Endothelial cell (in vitro differentiated cells): ENCODE data around the gene MTG1. TPM values are rescaled to one million over a fixed set of nuclear protein-coding genes. Genes with fewer than 3 reads are reported as not detected.
"Not testable (repeated sequence)": the region's sequence is repeated elsewhere in the genome, so short reads cannot be mapped to it uniquely, and the experiment has no call there.

Experiments
- DNase-seq: peaks from one replicate; pipeline ENCODE4 v3.0.0; 2021; ENCODE audit warnings: low spot score
- H3K27ac Mint-ChIP-seq: one replicate; pipeline ENCODE4 v1.8.0; 2021; ENCODE audit warnings: mixed read lengths, inconsistent platforms; ENCODE audit not compliant: unreplicated experiment
- H3K27me3 Mint-ChIP-seq: one replicate; pipeline ENCODE4 v1.8.0; 2021; ENCODE audit warnings: mild to moderate bottlenecking, moderate library complexity, mixed read lengths, inconsistent platforms; ENCODE audit not compliant: unreplicated experiment
- H3K36me3 Mint-ChIP-seq: one replicate; pipeline ENCODE4 v1.8.0; 2021; ENCODE audit warnings: mild to moderate bottlenecking, low read depth, mixed read lengths, inconsistent platforms; ENCODE audit not compliant: unreplicated experiment
- H3K4me1 Mint-ChIP-seq: one replicate; pipeline ENCODE4 v1.8.0; 2021; ENCODE audit warnings: mild to moderate bottlenecking, mixed read lengths, inconsistent platforms; ENCODE audit not compliant: unreplicated experiment
- H3K4me3 Mint-ChIP-seq: one replicate; pipeline ENCODE4 v1.8.0; 2021; ENCODE audit warnings: mild to moderate bottlenecking, mixed read lengths, inconsistent platforms; ENCODE audit not compliant: unreplicated experiment
- H3K9me3 Mint-ChIP-seq: one replicate; pipeline ENCODE4 v1.8.0; 2021; ENCODE audit warnings: mixed read lengths, inconsistent platforms; ENCODE audit not compliant: unreplicated experiment
- total RNA-seq: library from RNA; stranded (reverse); fragmentation: NEBNext Ultra II Directional; extraction: Animal tissue kit (Norgen Biotek cat#: 25700); gene quantifications from one replicate; pipeline ENCODE4 v1.2.1, GENCODE V29; 2021; ENCODE audit not compliant: unreplicated experiment
- TF ChIP-seq, protein P1 (sequence below): fragments of 200-600 bp; sonication (generic); IDR thresholded peaks from one replicate; pipeline ENCODE4 v1.5.0; 2021; ENCODE audit warnings: antibody characterized with exemption; ENCODE audit not compliant: unreplicated experiment

The MTG1 gene
- total RNA-seq, 1 donor from 2014 or later, result 97.3 TPM

GRCh38 chr10:133421336-133422222 is 27.6 kb downstream of the MTG1 start:
- TF ChIP-seq, protein P1, sequence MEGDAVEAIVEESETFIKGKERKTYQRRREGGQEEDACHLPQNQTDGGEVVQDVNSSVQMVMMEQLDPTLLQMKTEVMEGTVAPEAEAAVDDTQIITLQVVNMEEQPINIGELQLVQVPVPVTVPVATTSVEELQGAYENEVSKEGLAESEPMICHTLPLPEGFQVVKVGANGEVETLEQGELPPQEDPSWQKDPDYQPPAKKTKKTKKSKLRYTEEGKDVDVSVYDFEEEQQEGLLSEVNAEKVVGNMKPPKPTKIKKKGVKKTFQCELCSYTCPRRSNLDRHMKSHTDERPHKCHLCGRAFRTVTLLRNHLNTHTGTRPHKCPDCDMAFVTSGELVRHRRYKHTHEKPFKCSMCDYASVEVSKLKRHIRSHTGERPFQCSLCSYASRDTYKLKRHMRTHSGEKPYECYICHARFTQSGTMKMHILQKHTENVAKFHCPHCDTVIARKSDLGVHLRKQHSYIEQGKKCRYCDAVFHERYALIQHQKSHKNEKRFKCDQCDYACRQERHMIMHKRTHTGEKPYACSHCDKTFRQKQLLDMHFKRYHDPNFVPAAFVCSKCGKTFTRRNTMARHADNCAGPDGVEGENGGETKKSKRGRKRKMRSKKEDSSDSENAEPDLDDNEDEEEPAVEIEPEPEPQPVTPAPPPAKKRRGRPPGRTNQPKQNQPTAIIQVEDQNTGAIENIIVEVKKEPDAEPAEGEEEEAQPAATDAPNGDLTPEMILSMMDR, result no peak
- DNase-seq, result no peak
- Mint-ChIP-seq H3K4me1 (no peaks in the 10 kb centered on the region), H3K36me3 (peaks cover 4% of the 10 kb centered on the region), H3K9me3 (no peaks in the 10 kb centered on the region), H3K27ac (no peak overlapping the region), H3K27me3 (peaks cover 15% of the 10 kb centered on the region), H3K4me3 (no peak overlapping the region)

DNA sequence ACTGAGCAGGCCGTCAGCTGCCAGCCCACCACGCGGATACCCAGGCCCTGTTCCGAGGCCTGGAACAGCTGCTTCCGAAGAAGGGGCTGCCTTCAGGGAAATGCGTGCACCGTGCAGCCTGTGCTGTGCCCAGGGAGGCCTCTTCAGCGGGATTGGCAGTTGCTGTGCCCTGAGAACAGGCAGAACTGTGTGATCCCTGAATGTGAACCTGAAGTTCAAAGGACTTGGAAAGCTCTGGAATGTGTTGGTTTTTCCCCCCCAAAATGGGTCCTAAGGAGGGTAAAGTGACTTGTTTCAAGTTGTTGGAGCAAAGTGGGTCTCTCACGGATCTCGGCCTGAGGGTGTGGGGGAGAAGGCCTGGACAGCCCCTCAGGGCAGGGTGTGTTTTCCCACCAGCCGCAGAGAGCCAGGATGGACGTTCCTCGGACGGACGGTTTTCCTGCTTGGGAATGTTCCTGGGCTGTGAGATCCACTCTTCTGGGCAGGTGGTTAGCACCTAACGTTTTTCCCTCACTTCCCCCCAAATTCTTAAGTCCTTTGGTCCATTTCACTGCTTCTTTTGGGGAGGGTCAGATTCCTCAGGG is 28.4 kb downstream of the MTG1 start:
- TF ChIP-seq, protein P1, result no peak
- Mint-ChIP-seq H3K9me3 (no peaks in the 10 kb centered on the region), H3K27ac (no peak overlapping the region), H3K4me1 (no peaks in the 10 kb centered on the region), H3K4me3 (no peak overlapping the region), H3K27me3 (peaks cover 15% of the 10 kb centered on the region), H3K36me3 (peaks cover 4% of the 10 kb centered on the region)
- DNase-seq, result no peak

- Mint-ChIP-seq H3K27ac (no peak overlapping the region), H3K4me3 (no peak overlapping the region), H3K27me3 (peaks cover 15% of the 10 kb centered on the region), H3K9me3 (no peaks in the 10 kb centered on the region), H3K36me3 (peaks cover 4% of the 10 kb centered on the region), H3K4me1 (no peaks in the 10 kb centered on the region)
- TF ChIP-seq, protein P1, result no peak
- DNase-seq, result no peak
Observed at GRCh38 chr10:133422807-133423771, 29.1 kb downstream of the MTG1 start.

DNA sequence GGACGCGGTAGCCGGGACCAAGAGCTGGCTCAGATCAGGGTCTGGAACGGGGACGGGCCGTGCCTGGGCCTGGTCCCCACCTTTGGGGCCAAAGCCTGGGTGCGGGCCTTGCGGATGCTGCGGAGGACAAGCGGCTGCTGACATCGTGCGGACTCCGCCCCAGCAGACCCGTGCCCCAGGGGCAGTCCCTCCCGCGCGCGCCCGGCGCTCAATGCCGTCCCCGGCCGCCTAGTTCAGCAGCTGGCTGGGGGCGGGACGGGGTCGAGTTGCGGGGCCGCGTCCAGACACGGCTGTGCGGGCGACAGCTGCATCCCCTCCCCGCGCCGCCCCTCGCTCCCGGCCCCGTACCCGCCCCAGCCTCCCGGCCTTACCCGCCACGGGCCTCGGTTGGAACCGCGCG is 30.1 kb downstream of the MTG1 start:
- not testable (repeated sequence) for H3K4me1 Mint-ChIP-seq, H3K27ac Mint-ChIP-seq, H3K4me3 Mint-ChIP-seq, H3K36me3 Mint-ChIP-seq, DNase-seq, H3K9me3 Mint-ChIP-seq
- peaks cover 17% of the 10 kb centered on the region for H3K27me3 Mint-ChIP-seq

- not testable (repeated sequence) for H3K4me1 Mint-ChIP-seq, H3K9me3 Mint-ChIP-seq, H3K4me3 Mint-ChIP-seq, H3K36me3 Mint-ChIP-seq, H3K27ac Mint-ChIP-seq, DNase-seq
- H3K27me3 Mint-ChIP-seq, result peaks cover 19% of the 10 kb centered on the region
Observed at GRCh38 chr10:133424601-133425000, 30.6 kb downstream of the MTG1 start, which contains the start of gene SPRN. TSS of gene SPRN (minus strand) at chr10:133424625. CDS start at chr10:133423681, 944 bp downstream.

- not testable (repeated sequence) for DNase-seq, H3K4me1 Mint-ChIP-seq, H3K36me3 Mint-ChIP-seq, H3K27me3 Mint-ChIP-seq
- H3K9me3 Mint-ChIP-seq, result peaks cover 10% of the 10 kb centered on the region
- H3K4me3 Mint-ChIP-seq, result peak overlapping the region; percentile 53
- peak overlapping the region; percentile 64 for H3K27ac Mint-ChIP-seq
Observed at GRCh38 chr10:133429571-133429970, 35.6 kb downstream of the MTG1 start.

DNA sequence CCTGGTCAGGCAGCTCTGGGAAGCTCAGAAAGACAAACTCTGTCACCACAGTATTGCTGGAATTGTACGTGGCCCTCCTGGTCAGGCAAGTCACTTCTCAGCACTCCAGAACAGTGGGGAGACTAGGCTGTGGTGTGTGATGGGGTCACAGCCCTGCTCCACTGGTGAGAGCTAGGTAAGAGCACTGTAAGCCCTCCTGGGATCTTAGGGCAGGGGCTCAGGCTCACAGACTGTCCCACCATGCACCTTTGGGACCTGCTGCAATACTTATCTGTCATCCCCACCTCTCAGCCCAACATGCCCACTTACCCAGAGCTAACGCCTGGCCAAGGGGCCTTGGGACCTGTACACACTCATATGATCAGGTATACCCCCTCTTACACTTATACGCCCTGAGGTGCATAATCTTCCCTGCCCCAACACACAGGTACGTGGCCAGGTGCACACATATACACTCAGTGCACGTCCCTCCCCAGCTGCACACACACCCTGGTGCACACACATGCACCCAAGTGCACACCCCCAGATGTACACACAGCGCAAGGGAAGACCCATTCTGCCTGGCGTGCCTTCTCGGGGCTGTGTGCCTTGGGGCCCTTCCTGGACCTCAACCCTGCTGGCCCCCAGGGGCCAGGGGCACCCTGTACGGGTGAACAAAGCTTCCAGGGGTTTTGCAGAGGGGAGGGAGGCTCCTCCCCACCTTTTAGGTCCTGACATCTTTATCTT is 38.1 kb downstream of the MTG1 start:
- H3K4me1 Mint-ChIP-seq, H3K27me3 Mint-ChIP-seq, H3K36me3 Mint-ChIP-seq, DNase-seq, H3K27ac Mint-ChIP-seq, H3K4me3 Mint-ChIP-seq: not testable (repeated sequence)
- H3K9me3 Mint-ChIP-seq, result peaks cover 10% of the 10 kb centered on the region

DNA sequence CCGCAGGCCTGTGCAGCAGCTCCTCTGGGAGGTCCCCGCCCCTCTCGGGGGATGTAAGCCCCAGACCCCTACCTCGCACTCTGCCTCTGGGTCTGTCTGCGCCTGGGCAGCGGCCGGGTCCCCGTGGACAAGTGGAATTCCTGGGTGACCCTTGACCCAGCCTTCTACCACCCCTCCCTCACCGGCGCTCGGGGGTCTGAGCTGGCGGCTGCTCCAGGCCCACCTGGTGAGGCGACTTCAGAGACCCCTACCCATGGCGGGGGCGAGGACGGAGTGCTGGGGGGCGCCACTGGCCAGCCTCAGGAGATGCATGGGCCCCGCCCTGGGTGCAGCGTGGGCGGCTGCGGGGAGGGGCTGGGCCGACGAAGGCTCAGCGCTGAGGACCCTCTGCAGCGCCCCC is 38.8 kb downstream of the MTG1 start:
- not testable (repeated sequence) for H3K36me3 Mint-ChIP-seq, H3K4me3 Mint-ChIP-seq, H3K4me1 Mint-ChIP-seq, DNase-seq, H3K27ac Mint-ChIP-seq
- Mint-ChIP-seq H3K27me3 (peaks cover 10% of the 10 kb centered on the region), H3K9me3 (peaks cover 10% of the 10 kb centered on the region)
